Effector CD4-positive, alpha-beta T cell (primary cell): ENCODE measurements around the gene CACNB2.

Experiments used
- DNase-seq: peaks from one replicate; pipeline ENCODE4 v3.0.0-alpha.2; 2020

The CACNB2 gene

GRCh38 chr10:18472977-18473376 is 332.8 kb downstream of the CACNB2 start:
- no peak for DNase-seq

- DNase-seq, result no peak
Measured at GRCh38 chr10:18473424-18474117, 333.3 kb downstream of the CACNB2 start.

- no peak for DNase-seq
Measured at GRCh38 chr10:18474118-18474455, 333.9 kb downstream of the CACNB2 start.

DNA sequence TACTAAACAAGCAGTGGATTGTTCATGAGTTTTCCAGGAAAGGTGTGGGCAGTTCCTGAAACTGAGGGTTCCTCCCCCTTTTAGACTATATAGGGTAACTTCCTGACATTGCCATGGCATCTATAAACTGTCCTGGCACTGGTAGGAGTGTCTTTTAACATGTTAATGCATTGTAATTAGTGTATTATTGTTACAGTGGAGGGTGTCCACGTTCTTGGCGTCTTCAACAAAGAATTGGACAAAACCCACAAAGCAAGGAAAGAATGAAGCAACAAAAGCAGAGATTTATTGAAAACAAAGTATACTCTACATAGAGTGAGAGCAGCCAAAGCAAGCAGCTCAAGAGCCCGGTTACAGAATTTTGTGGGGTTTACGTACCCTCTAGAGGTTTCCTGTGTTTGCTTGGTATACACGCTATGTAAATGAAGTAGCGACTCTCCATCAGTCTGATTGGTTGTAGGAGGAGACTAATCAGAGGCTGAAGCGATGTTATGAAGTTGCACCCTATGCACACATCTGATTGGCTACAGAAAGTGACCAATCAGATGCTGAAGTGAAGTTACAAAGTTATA is 335.9 kb downstream of the CACNB2 start:
- DNase-seq, result no peak

DNA sequence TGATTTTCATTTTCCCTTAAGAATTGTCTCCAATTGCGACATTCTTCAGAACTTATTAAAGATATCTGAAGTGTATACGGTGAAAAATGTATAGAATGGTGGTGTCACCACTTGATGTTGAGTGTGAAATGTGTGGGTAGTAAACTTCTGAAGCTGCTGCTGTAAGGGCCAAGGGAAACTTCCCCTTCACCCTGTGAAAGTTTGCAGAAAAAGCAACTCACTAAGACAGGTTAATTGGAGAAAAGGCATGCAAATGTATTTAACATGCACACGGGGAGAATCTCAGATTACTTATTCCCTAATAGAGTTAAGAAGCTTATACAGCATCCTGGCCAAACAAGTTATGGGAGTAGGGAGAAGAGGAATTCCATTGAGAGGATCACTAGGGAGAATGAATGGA is 338.1 kb downstream of the CACNB2 start:
- no peak for DNase-seq

- no peak for DNase-seq
Measured at GRCh38 chr10:18479502-18479901, 339.3 kb downstream of the CACNB2 start.

GRCh38 chr10:18483516-18484186 is 343.4 kb downstream of the CACNB2 start:
- DNase-seq, result no peak

- DNase-seq, result no peak
Measured at GRCh38 chr10:18486438-18486837, 346.2 kb downstream of the CACNB2 start.

- DNase-seq, result no peak
Measured at GRCh38 chr10:18490755-18491154, 350.5 kb downstream of the CACNB2 start.

DNA sequence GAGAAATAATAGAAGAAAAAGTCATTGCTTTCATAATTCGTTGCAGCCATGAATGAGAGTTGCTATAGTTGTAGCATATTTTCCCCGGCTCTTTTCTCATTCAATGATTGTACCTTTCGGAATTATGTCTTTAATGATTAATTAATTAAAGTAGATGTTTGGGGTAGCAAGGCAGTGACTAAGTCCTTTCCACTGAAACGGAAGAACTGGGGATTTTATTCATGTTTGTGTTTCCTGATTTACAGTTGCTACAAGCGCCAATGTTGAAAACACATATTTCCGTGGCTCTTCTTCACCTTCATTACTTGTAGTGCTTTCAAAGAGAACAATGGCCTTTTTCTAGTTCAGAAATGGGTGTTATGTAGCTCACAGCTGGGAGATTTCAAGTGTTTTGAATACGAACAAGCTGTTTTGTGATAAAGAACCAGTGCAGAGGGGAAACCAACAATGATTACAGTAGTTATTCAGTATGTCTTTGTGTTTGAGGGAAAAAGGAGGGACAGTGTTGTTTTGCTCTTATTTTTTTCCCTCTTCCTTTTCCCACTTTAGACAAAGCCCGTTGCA is 357.7 kb downstream of the CACNB2 start:
- DNase-seq, result no peak

DNA sequence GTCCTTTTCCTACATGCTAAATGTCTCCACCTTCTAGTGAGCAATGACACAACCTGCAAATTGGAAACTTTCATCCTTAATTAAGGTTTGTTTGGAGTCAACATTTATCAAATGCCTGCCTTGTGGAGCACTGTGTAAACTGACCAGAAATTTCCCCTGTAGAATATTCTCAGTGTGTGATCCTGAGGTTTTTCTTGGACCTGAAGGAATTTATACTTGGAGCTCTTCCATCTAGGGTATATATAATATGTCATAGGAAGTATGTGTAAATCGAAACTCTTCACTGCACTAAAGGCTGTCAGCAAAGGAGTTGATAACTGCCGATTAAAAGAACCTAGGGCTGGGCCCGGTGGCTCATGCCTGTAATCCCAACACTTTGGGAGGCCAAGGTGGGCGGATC is 358.8 kb downstream of the CACNB2 start:
- no peak for DNase-seq

- no peak for DNase-seq
Measured at GRCh38 chr10:18500576-18500975, 360.4 kb downstream of the CACNB2 start.

DNA sequence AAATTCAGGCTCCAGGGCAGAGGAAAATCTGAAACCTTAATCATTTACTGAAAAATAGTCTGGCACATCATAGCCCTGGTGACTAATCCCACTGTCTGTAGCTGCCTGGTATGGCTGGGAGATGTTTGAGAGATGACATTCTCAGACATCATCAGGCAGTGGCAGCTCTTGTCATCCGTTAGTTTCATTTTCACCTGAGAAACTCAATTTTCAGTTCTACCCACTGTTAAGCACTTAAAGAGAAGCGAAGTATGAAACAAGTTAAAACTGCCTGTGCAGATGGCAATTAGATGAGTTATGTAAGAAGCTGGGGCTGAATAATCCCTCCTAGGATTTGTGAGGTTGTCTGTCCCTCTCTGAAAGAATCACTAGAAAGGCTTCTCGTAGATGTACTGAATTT is 361.0 kb downstream of the CACNB2 start:
- no peak for DNase-seq

- no peak for DNase-seq
Measured at GRCh38 chr10:18501629-18502028, 361.4 kb downstream of the CACNB2 start.

- DNase-seq, result no peak
Measured at GRCh38 chr10:18504161-18504560, 363.9 kb downstream of the CACNB2 start.

- no peak for DNase-seq
Measured at GRCh38 chr10:18505456-18506118, 365.4 kb downstream of the CACNB2 start.

- DNase-seq, result no peak
Measured at GRCh38 chr10:18508587-18508986, 368.4 kb downstream of the CACNB2 start.

- no peak for DNase-seq
Measured at GRCh38 chr10:18514537-18514936, 374.3 kb downstream of the CACNB2 start.

DNA sequence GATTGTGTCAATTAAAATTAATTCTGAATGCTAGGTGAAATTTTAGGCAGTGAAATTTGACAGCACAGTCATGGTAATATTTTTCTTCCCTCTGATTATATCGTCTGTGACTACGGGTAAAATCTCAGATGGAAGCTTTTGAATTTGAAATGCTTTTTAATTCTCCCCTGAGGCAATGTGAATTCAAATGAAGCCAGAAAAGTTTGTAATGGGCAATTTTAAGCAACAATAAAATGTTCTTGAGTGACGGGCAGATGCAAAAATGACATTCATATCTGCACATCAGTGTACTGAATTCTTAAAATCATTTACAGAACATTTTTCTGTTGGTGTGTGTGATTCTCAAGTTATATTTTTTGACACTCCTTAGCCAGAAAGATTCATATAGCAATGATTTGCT is 376.6 kb downstream of the CACNB2 start:
- no peak for DNase-seq

- DNase-seq, result no peak
Measured at GRCh38 chr10:18523025-18523424, 382.8 kb downstream of the CACNB2 start.

- no peak for DNase-seq
Measured at GRCh38 chr10:18523858-18524257, 383.6 kb downstream of the CACNB2 start.

DNA sequence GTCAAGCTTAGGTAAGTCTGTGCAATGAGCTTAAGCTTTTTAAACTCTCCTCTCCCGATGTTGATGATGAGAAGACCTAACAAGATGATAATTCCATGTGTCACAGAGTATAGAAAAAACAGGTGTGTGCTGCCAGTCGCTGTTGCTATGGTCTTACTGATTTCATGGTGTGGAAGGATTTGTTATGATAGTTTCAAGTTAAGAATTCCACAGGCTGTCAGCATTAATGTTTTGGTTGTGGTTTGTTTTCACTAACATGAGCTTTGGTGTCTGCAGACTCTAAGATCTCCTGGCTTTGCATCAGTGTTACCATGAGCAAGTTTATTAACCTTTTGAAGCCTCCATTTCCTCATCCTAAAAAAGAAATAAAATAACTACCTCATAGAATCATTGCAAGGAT is 387.5 kb downstream of the CACNB2 start:
- DNase-seq, result no peak

GRCh38 chr10:18528292-18528691 is 388.1 kb downstream of the CACNB2 start:
- DNase-seq, result no peak
